Fibroblast of lung (primary cell): ENCODE data around the gene INSYN2B. TPM values are rescaled to one million over a fixed set of nuclear protein-coding genes. Genes with fewer than 3 reads are reported as not detected.
A peak's percentile ranks its signal among the peaks of the same experiment; 100 is the strongest.

Source experiments
- DNase-seq, 2 donors: peaks; one replicate each; pipeline versions ENCODE4 v3.0.0 to v3.0.0-alpha.2; 2010; ENCODE audit warnings: low read depth in 2 of 2
- H2AFZ ChIP-seq: 2 replicates; pipeline ENCODE4 v1.5.1; 2012; ENCODE audit warnings: low read length, control low read depth, inconsistent platforms
- H3K27ac ChIP-seq: 2 replicates; pipeline ENCODE4 v1.5.1; 2011; ENCODE audit warnings: low read length, control low read depth; ENCODE audit not compliant: insufficient read depth
- H3K27me3 ChIP-seq: 2 replicates; pipeline ENCODE4 v1.5.1; 2011; ENCODE audit warnings: mild to moderate bottlenecking, low read length; ENCODE audit not compliant: control insufficient read depth, insufficient read depth
- H3K36me3 ChIP-seq: 2 replicates; pipeline ENCODE4 v1.5.1; 2011; ENCODE audit warnings: low read length; ENCODE audit not compliant: control insufficient read depth, insufficient read depth
- H3K4me1 ChIP-seq: 2 replicates; pipeline ENCODE4 v1.5.1; 2011; ENCODE audit warnings: low read length; ENCODE audit not compliant: control insufficient read depth, insufficient read depth; ENCODE audit errors: extremely low read depth
- H3K4me2 ChIP-seq: 2 replicates; pipeline ENCODE4 v1.5.1; 2011; ENCODE audit warnings: low read length, control low read depth; ENCODE audit not compliant: insufficient read depth; ENCODE audit errors: extremely low read depth
- H3K4me3 ChIP-seq, 4 experiments: fragments of 200-600 bp in 1 of 4; sonication (generic) in 1 of 4; replicated peaks in 1 of 4; 2 replicates each; pipeline ENCODE4 v1.5.1; 2011 to 2016; ENCODE audit warnings: low read length in 4 of 4, low read depth in 3 of 4, mild to moderate bottlenecking in 3 of 4, control low read depth in 2 of 4, inconsistent platforms in 1 of 4, mixed read lengths in 1 of 4; ENCODE audit not compliant: insufficient read depth in 1 of 4; ENCODE audit errors: control extremely low read depth in 1 of 4
- H3K79me2 ChIP-seq: 2 replicates; pipeline ENCODE4 v1.5.1; 2012; ENCODE audit warnings: mild to moderate bottlenecking, low read length, inconsistent platforms; ENCODE audit not compliant: control insufficient read depth, insufficient read depth
- H3K9ac ChIP-seq: 2 replicates; pipeline ENCODE4 v1.5.1; 2011; ENCODE audit warnings: mild to moderate bottlenecking, low read length, control low read depth; ENCODE audit not compliant: insufficient read depth
- H3K9me3 ChIP-seq: 2 replicates; pipeline ENCODE4 v1.5.1; 2012; ENCODE audit warnings: low read depth, low read length; ENCODE audit not compliant: control insufficient read depth, insufficient read depth
- H4K20me1 ChIP-seq: 2 replicates; pipeline ENCODE4 v1.5.1; 2011; ENCODE audit warnings: low read length; ENCODE audit not compliant: control insufficient read depth, insufficient read depth; ENCODE audit errors: extremely low read depth
- CTCF ChIP-seq, 2 donors: IDR thresholded peaks in 1 of 2; conservative IDR thresholded peaks in 1 of 2; 1 replicate in 1 of 2; 2 replicates in 1 of 2; pipeline ENCODE4 v1.5.1; 2011 to 2012; ENCODE audit warnings: low read length in 2 of 2, control low read depth in 1 of 2, inconsistent platforms in 1 of 2, low read depth in 1 of 2, mild to moderate bottlenecking in 1 of 2
- EZH2 ChIP-seq: IDR thresholded peaks from 2 replicates; pipeline ENCODE4 v1.5.1; 2012; ENCODE audit warnings: low read length, control low read depth, mild to moderate bottlenecking; ENCODE audit errors: missing control alignments
- polyA plus RNA-seq, 2 donors: library from polyadenylated mRNA; depleted of rRNA in 1 of 2; stranded (reverse) in 1 of 2; unstranded in 1 of 2; fragments of >200 nt; gene quantifications; 2 replicates each; pipeline ENCODE4 v1.2.1, GENCODE V29; 2011 to 2012; ENCODE audit warnings: missing spikeins in 1 of 2
- total RNA-seq: library from RNA; depleted of rRNA; stranded (reverse); fragments of >200 nt; gene quantifications from 2 replicates; pipeline ENCODE4 v1.2.1, GENCODE V29; 2014

The INSYN2B gene
- total and polyA plus RNA-seq, 2 donors (not counting 1 experiment from before 2014, with no cell fraction given), result 3.6 to 6.3 TPM

- H3K4me1 ChIP-seq, result peaks cover 2% of the 10 kb centered on the region
- no peak overlapping the region for H3K4me3 ChIP-seq
- no peak overlapping the region for H2AFZ ChIP-seq
- H3K4me2 ChIP-seq, result no peak overlapping the region
- no peaks in the 10 kb centered on the region for H4K20me1 ChIP-seq
- no peaks in the 10 kb centered on the region for H3K27me3 ChIP-seq
- no peaks in the 10 kb centered on the region for H3K36me3 ChIP-seq
- no peak overlapping the region for H3K9ac ChIP-seq
- no peak for DNase-seq
- no peaks in the 10 kb centered on the region for H3K79me2 ChIP-seq
- no peak for TF ChIP-seq CTCF (conservative IDR thresholded peaks at IDR 0.05 in 1 of 2, IDR thresholded peaks at IDR 0.05 in 1 of 2; ENCODE audit: low read depth in 1 of 2, low read length in 2 of 2)
- TF ChIP-seq EZH2, result no peak
- H3K9me3 ChIP-seq, result no peaks in the 10 kb centered on the region
- no peak overlapping the region for H3K27ac ChIP-seq
Measured at GRCh38 chr5:169938439-169938838, 41.9 kb downstream of the INSYN2B start.

- Histone ChIP-seq H3K9me3 (no peaks in the 10 kb centered on the region), H3K79me2 (no peaks in the 10 kb centered on the region), H2AFZ (no peak overlapping the region), H3K27ac (no peak overlapping the region), H3K4me3 (no peak overlapping the region), H3K36me3 (no peaks in the 10 kb centered on the region), H4K20me1 (no peaks in the 10 kb centered on the region), H3K27me3 (no peaks in the 10 kb centered on the region), H3K4me1 (peaks cover 2% of the 10 kb centered on the region), H3K9ac (no peak overlapping the region), H3K4me2 (no peak overlapping the region)
- DNase-seq, result no peak
- TF ChIP-seq CTCF (conservative IDR thresholded peaks at IDR 0.05 in 1 of 2, IDR thresholded peaks at IDR 0.05 in 1 of 2; ENCODE audit: low read depth in 1 of 2, low read length in 2 of 2) (no peak), EZH2 (no peak)
Measured at GRCh38 chr5:169935762-169936161, 44.5 kb downstream of the INSYN2B start.

- Histone ChIP-seq H2AFZ (no peak overlapping the region), H3K9me3 (no peaks in the 10 kb centered on the region), H3K27me3 (no peaks in the 10 kb centered on the region), H3K4me1 (peaks cover 2% of the 10 kb centered on the region), H3K9ac (no peak overlapping the region), H3K4me2 (no peak overlapping the region), H3K79me2 (no peaks in the 10 kb centered on the region), H3K27ac (no peak overlapping the region), H3K4me3 (no peak overlapping the region), H3K36me3 (no peaks in the 10 kb centered on the region), H4K20me1 (no peaks in the 10 kb centered on the region)
- TF ChIP-seq EZH2 (no peak), CTCF (conservative IDR thresholded peaks at IDR 0.05 in 1 of 2, IDR thresholded peaks at IDR 0.05 in 1 of 2; ENCODE audit: low read depth in 1 of 2, low read length in 2 of 2) (no peak)
- peak; percentile 39 to 47 for DNase-seq
Measured at GRCh38 chr5:169934990-169935389, 45.3 kb downstream of the INSYN2B start.
